Skeletal muscle cell (primary cell): ENCODE measurements around the gene MYO9A.

Experiments
- DNase-seq: peaks from one replicate; pipeline ENCODE4 v3.0.0-alpha.2; 2010; ENCODE audit warnings: low read depth
- H3K4me3 ChIP-seq: 2 replicates; pipeline ENCODE4 v1.5.1; 2011; ENCODE audit warnings: low read depth, mild to moderate bottlenecking, control low read depth, low read length, moderate library complexity

Gene MYO9A

GRCh38 chr15:72118017-72118978 is at the start of gene MYO9A, which contains the start of gene SENP8:
Gene MYO9A, minus strand, starts transcription at chr15:72118150. Its CDS starts 71,587 bp downstream, at chr15:72046563.
Gene SENP8, plus strand, starts transcription at chr15:72118403. Its CDS starts 21,221 bp downstream, at chr15:72139624.
- peak within 1 kb of the TSS; percentile 74 for H3K4me3 ChIP-seq
- DNase-seq: peak; percentile 92

GRCh38 chr15:72167445-72167844 is 49.5 kb upstream of the MYO9A start:
- no peak for DNase-seq
- H3K4me3 ChIP-seq: no peak overlapping the region

GRCh38 chr15:72166716-72167417 is 48.9 kb upstream of the MYO9A start:
- DNase-seq: no peak
- H3K4me3 ChIP-seq: no peak overlapping the region

GRCh38 chr15:72163719-72164118 is 45.8 kb upstream of the MYO9A start:
- no peak for DNase-seq
- no peak overlapping the region for H3K4me3 ChIP-seq

GRCh38 chr15:72162569-72162968 is 44.6 kb upstream of the MYO9A start:
- DNase-seq: no peak
- no peak overlapping the region for H3K4me3 ChIP-seq

GRCh38 chr15:72161361-72162132 is 43.6 kb upstream of the MYO9A start:
- DNase-seq: no peak
- H3K4me3 ChIP-seq: no peak overlapping the region

GRCh38 chr15:72160696-72161245 is 42.8 kb upstream of the MYO9A start:
- no peak for DNase-seq
- no peak overlapping the region for H3K4me3 ChIP-seq

- no peak overlapping the region for H3K4me3 ChIP-seq
- no peak for DNase-seq
Measured at GRCh38 chr15:72156928-72157327, 39.0 kb upstream of the MYO9A start.

GRCh38 chr15:72155635-72156616 is 38.0 kb upstream of the MYO9A start:
- H3K4me3 ChIP-seq: peak overlapping the region; percentile 39

GRCh38 chr15:72155003-72155621 is 37.2 kb upstream of the MYO9A start:
- no peak for DNase-seq
- H3K4me3 ChIP-seq: peak overlapping the region; percentile 39

More at GRCh38 chr15:72155635-72156616, 38.0 kb upstream of the MYO9A start:
- peak; percentile 31 for DNase-seq

GRCh38 chr15:72154316-72154715 is 36.4 kb upstream of the MYO9A start:
- no peak for DNase-seq
- H3K4me3 ChIP-seq: no peak overlapping the region

GRCh38 chr15:72153269-72154000 is 35.5 kb upstream of the MYO9A start:
- no peak for DNase-seq
- no peak overlapping the region for H3K4me3 ChIP-seq

GRCh38 chr15:72147418-72147817 is 29.5 kb upstream of the MYO9A start:
- no peak for DNase-seq
- no peak overlapping the region for H3K4me3 ChIP-seq

- no peak overlapping the region for H3K4me3 ChIP-seq
- no peak for DNase-seq
Measured at GRCh38 chr15:72146934-72147333, 29.0 kb upstream of the MYO9A start.

- no peak overlapping the region for H3K4me3 ChIP-seq
- no peak for DNase-seq
Measured at GRCh38 chr15:72146221-72146620, 28.3 kb upstream of the MYO9A start.

GRCh38 chr15:72141171-72142084 is 23.5 kb upstream of the MYO9A start:
- H3K4me3 ChIP-seq: no peak overlapping the region
- no peak for DNase-seq
